CD4-positive, alpha-beta T cell treated with Interleukin-21 for 1 hour (primary cell): ENCODE measurements around the gene NAALADL2.
"Not testable (repeated sequence)": the region's sequence is repeated elsewhere in the genome, so short reads cannot be mapped to it uniquely, and the experiment has no call there.

Source experiments
- DNase-seq: peaks from one replicate; pipeline ENCODE4 v3.0.0-alpha.2; 2020

NAALADL2 gene

DNA sequence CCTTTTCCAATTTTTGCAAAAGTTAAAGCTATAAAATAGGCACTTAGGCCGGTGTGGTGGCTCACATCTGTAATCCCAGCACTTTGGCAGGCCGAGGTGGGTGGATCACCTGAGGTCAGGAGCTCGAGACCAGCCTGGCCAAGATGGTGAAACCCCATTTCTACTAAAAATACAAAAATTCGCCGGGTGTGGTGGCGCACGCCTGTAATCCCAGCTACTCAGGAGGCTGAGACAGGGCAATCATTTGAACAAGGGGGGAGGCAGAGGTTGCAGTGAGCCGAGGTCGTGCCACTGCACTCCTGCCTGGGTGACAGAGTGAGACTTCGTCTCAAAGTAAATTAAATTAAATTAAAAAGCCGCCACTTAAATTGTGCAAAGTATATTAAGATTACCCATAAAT lies 412.3 kb downstream of the NAALADL2 start:
- DNase-seq, result not testable (repeated sequence)

- DNase-seq, result no peak
Measured at GRCh38 chr3:175272392-175272791, 413.3 kb downstream of the NAALADL2 start.

GRCh38 chr3:175273573-175273972 lies 414.4 kb downstream of the NAALADL2 start:
- DNase-seq, result no peak

- DNase-seq, result no peak
Measured at GRCh38 chr3:175274056-175274455, 414.9 kb downstream of the NAALADL2 start.

DNA sequence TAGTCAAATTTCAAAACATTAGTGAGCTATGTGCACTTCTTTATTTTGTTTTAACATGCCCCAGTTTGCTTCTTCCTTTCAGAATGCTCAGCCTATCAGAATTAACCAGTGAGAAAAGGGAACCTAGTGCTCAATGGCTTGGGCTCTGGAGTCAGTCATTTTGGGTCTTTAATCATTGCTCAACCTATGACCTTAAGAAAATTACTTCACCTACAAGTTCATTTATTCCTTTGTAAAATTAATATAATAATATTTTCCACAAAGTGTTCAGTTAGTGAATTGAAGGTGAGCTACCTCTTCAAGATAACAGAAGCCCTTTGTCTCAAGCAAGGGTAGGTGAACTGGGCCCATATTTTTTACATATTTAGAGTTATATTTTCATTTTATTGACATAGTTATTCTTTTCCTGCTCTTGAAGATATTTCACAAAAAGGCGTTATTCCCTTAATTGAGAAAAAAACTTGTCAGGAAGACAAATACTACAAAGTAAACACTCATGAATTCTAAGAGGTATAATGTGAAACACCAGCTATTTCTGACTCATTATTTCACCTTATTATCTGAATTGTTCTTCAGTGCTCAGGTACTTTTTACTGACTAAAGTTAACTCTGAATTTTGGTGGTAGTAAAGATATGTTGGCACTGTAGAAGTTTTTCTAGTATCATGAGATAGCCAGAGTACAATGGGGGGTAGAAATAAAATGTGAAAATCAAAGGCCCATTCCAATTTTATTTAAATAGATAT lies 415.5 kb downstream of the NAALADL2 start:
- no peak for DNase-seq

DNA sequence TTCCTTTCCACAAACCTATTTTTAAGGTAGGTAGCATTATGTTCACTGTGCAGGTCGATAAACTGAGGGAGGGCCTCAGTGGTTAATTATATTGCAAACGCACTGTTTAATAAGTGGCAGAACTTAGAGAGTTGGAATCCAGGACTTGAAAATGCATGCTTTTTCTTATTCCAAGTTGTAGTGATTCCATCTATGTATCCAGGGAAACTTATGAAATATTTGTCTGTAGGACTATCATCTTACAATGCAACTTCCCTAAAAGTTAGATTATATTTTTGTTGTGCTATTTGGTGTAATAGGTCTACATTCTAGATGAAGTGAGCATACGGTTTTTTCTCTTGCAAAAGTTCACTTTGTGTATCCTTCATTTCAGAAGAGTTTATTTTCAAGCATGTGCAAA lies 419.5 kb downstream of the NAALADL2 start:
- DNase-seq, result no peak

- DNase-seq, result no peak
Measured at GRCh38 chr3:175279457-175279856, 420.3 kb downstream of the NAALADL2 start.

DNA sequence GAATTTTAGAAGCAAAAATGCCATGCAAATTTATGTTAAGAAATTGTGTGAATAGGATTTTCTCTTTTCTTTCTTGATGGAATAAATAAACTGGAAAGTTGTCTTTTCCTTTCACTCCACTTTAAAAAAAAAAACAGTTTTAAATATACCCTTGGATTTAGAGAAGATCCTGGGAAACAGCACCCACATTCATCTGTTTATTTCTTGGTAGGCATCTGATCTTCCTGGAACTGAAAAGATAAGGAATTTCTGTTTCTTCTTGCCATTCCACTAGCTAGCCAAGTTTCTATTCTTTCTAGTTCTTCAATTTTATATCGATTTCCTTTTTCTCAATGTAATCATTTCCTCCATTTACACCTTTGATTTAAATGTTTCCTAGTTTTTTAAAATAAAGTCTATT lies 420.8 kb downstream of the NAALADL2 start:
- DNase-seq, result no peak

GRCh38 chr3:175287361-175287963 lies 428.3 kb downstream of the NAALADL2 start:
- DNase-seq, result no peak

DNA sequence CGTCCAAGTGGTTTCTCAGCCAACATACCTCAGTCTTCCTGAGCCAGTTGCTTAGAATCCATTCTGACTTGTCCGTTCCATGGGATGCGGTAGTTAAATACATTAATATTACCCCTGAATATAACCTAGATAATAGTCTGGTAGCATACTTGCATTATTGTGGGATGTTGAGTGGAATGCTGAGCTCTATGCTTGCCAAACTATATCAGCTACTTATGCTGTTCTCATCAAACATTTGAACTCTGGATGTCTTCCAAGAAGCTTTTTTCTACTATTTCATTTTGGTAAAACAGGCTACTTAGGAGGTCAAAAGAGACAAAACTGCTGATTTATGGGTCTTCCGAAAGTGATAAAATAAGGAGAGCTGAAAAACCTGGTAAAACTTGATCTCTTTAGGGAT lies 429.5 kb downstream of the NAALADL2 start:
- no peak for DNase-seq

DNA sequence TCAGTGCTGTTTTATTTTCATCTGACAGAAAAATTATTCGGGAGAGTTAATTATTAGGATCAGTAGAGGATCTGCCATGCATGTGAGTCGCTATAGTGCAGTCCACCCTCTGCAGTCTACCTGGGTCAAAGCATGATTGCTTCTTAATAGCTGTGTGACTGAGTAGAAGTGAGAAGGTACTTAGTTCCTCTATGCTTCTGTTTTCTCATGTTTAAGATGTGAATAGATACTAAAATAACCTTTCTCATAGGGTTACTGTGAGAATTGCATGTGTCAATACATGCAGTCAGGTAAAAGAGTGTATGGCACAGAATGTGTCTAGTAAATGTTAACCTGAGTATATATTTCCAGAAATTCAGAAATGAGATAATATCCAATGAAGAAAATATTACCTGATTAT lies 435.7 kb downstream of the NAALADL2 start:
- DNase-seq, result no peak

DNA sequence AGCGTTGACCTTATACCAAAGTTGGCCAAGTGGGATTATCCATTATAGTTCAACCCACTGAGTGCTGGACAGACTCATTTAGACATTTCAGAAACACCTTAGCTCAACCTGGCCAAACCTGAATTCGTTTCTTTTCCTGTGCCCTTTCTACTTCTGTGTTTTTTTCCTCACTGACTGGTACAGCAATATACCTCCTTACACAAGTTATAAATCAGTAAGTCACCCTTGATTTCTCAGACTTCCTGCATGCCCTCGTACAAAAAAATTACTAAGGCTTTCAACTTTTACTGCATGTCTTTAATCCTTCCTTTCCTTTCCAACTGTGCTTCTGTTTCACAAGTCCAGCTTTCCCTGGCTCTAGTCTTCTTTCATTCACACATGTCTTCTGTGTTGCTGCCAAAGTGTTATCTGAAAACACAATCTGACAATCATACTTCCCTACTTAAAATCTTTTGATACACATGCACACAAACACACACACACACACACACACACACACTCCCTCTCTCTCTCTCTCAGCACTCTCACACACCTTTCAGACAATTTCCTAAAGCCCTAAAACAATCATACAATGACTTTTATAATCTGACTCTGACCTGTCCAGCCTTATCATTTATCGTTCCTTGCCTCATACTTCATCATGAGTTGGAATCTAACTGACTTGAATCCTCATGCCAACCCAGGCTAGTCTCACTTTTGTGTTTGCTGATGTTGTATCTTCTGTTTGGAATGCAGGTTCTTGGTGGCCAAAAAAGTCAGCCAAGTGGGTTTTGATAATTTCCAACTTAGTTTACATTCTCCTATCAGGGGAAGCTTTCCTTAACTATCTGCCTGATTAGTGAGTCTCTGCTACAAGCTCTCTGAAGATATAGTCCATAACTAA lies 436.4 kb downstream of the NAALADL2 start:
- no peak for DNase-seq

GRCh38 chr3:175297216-175297615 lies 438.1 kb downstream of the NAALADL2 start:
- no peak for DNase-seq

DNA sequence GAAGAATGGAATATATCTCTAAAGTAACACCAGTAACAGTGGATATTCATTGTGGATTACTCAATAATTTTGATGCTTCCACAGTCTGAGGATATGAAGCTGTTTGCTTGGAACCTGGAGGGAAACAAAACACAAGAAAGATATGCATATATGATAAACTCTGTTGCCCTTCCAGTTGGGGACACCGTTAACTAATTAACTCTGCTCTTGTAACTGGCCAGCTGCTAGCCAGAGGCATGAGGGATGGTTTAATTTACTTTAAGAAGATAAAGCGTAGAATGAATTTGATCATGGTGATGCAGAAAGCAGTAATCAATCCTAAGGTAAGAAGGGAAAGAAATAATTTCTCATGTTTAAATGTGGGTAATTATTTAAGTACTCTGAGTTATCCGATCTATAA lies 442.6 kb downstream of the NAALADL2 start:
- DNase-seq, result no peak

- no peak for DNase-seq
Measured at GRCh38 chr3:175304404-175304803, 445.3 kb downstream of the NAALADL2 start.

DNA sequence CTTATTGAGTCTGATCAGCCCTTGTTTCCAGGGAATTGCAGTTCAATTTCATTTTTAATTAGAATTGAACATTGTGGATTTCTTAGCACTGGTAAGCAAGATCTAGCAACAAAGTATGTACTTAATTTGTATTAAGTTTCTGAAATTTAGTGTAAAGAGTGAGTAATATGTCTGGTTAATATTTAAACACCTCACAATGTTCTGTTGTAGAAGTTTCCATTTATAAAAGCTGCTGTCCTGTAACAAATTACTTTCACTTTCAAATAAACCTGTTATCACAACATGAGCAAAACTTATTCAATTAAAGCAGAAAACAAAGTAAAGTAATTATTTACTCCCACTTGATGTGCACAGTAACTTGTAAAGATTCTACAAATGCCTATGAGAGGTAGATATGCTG lies 448.5 kb downstream of the NAALADL2 start:
- DNase-seq, result no peak

DNA sequence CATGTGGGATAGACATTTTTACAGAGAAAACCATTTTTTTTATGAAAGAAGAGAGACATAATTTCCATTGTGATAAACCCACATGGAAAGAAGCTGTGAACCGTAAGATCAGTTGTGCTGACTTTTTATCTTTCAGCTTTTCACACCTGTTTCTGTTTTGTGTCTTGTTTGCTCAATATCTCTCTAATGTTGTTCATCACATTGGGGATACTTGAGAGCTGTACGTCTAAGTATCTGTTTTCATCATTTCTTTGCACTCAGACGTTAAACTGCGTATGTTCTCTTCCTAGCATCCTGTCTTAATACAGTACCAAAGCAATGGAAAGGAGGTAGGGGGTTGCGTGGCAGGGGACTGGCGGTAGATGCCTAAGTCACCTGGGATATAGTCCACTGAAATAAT lies 449.0 kb downstream of the NAALADL2 start:
- DNase-seq, result no peak

DNA sequence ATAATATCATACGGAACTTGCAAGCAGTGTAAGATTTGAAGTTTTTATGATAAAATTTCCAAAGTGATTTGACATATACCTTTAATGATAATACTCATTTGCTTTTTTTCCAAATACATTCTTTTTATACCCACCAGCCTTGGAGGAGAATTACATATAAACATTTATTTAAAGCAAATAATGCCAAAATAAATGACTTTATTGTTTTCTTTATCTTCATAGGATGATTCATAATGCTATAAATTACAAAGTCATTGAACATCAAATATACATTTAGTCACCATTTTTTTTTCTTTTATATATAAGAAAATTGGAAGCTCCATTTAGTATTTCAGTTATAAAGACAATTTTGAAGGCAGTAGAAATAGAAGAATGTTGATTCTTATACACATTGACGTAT lies 450.9 kb downstream of the NAALADL2 start:
- no peak for DNase-seq

DNA sequence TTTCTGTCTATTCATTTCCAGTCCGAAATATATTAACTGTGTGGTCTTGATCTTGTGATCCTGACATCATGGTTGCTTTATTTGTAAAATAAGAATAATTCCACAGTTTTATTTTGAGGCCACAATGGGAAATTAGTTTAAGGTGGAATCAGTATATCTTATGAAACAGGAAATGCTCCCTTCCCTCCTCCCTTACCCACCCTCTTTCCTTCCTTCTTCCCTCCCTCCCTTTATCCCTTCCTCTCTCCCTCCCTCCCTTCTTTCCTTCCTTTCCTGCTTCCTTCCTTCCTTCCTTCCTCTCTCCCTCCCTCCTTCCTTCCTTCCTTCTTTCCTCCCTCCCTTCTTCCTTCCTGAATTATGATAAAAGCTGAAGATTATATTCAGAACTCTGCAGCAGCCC lies 452.3 kb downstream of the NAALADL2 start:
- DNase-seq, result no peak

DNA sequence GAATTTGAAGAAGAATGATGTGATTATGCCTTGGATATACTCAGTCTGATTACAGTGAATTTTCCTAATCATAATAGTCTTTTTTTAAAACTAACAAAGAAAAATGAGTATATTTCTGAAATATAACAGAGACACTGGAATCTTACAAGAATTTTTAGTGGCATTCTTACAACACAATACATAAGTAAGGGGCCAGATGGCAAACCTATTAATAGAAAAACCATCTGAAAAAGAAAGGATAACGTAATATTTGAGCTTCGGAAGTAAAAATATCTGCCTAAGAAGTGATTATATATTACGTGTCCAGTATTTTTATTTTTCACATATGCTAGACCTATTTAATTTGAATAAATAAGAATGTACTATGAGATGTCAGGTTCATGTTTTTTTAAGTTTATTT lies 452.8 kb downstream of the NAALADL2 start:
- DNase-seq, result no peak

DNA sequence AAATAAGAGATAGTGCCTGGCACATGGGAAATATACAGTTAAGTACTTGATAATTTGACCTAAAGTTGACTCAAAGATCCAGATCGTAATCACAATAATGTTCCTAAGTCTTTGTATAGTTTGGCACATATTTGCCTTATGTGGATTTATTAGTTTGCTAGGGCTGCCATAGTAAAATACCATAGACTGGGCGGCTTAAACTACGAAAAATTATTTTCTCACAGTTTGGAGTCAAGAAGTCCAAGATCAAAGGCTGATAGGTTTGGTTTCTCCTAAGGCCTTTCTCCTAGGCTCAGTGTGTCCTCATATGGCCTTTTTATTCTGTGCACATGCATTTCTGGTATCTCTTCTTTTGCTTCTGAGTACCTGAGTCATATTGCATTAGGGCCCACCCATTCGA lies 453.7 kb downstream of the NAALADL2 start:
- DNase-seq, result no peak

DNA sequence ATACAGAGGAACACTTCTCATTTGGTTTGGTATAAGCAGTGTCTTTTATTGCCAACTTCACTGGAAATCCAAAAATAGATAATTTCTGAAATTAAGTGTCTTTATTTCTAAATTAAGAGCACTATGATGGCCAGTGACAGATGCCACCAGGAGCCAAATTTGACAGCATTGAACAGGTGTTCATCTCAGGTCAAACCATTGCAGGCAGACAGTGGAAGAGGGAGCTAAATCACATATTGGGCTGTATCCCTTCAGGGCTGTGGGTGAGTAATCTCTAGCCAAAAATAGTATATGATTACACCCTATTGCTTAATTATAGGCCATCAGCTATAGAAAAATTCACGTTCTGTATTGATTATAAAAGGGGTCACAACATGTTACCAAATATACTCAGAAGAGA lies 457.7 kb downstream of the NAALADL2 start:
- no peak for DNase-seq

DNA sequence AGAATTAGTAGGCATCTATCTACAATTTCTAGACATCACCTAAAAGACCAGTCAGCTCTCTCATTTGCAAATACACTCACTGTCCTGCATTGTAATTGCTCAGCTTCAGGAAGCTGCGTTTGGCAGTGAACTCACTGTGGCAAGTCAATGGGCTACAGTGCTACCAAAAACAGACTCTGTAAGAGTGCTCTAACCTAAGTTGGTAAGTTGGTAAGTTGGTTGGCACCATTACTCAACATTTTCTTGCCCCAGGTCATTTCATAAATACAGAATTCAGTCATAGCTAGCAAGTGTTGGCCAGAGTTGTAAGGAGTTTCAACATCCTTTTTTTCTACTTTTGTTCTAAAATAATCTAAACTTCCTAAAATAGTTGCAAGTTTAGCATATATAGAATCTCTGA lies 466.3 kb downstream of the NAALADL2 start:
- DNase-seq, result no peak

- no peak for DNase-seq
Measured at GRCh38 chr3:175326041-175326440, 466.9 kb downstream of the NAALADL2 start.
